Osteoblast (primary cell): ENCODE data around the gene PAPOLG. TPM values are rescaled to one million over a fixed set of nuclear protein-coding genes. Genes with fewer than 3 reads are reported as not detected.

Experiments used
- DNase-seq: peaks from one replicate; pipeline ENCODE4 v3.0.0; 2011; ENCODE audit warnings: low spot score, mixed read lengths; ENCODE audit not compliant: insufficient read length; ENCODE audit errors: missing footprints
- H2AFZ ChIP-seq: 2 replicates; pipeline ENCODE4 v1.6.0; 2011; ENCODE audit warnings: mild to moderate bottlenecking, low read length
- H3K27ac ChIP-seq: 2 replicates; pipeline ENCODE4 v1.5.1; 2011; ENCODE audit warnings: mild to moderate bottlenecking, low read depth, low read length, moderate library complexity
- H3K27me3 ChIP-seq: 2 replicates; pipeline ENCODE4 v1.6.0; 2012; ENCODE audit warnings: mild to moderate bottlenecking, control low read depth, inconsistent platforms, low read length, moderate library complexity; ENCODE audit not compliant: insufficient read depth
- H3K36me3 ChIP-seq: 2 replicates; pipeline ENCODE4 v1.5.1; 2011; ENCODE audit warnings: mild to moderate bottlenecking, low read length, control low read depth, moderate library complexity; ENCODE audit not compliant: insufficient read depth
- H3K4me1 ChIP-seq: 2 replicates; pipeline ENCODE4 v1.5.1; 2011; ENCODE audit warnings: mild to moderate bottlenecking, low read length, control low read depth, moderate library complexity; ENCODE audit not compliant: insufficient read depth
- H3K4me2 ChIP-seq: 2 replicates; pipeline ENCODE4 v1.6.0; 2011; ENCODE audit warnings: mild to moderate bottlenecking, low read length; ENCODE audit not compliant: insufficient read depth
- H3K4me3 ChIP-seq: fragments of 200-600 bp; sonication (generic); 3 replicates; pipeline ENCODE4 v1.5.1; 2012; ENCODE audit warnings: mild to moderate bottlenecking, low read length, inconsistent platforms; ENCODE audit not compliant: insufficient read depth
- H3K79me2 ChIP-seq: 2 replicates; pipeline ENCODE4 v1.6.0; 2012; ENCODE audit warnings: mild to moderate bottlenecking, low read length, control low read depth, inconsistent platforms; ENCODE audit not compliant: insufficient read depth
- H3K9me3 ChIP-seq: 2 replicates; pipeline ENCODE4 v1.5.1; 2011; ENCODE audit warnings: low read depth, low read length, control low read depth
- H4K20me1 ChIP-seq: 2 replicates; pipeline ENCODE4 v1.6.0; 2012; ENCODE audit warnings: mild to moderate bottlenecking, low read length, control low read depth; ENCODE audit not compliant: insufficient read depth
- CTCF ChIP-seq: IDR thresholded peaks from 2 replicates; pipeline ENCODE4 v1.5.1; 2011; ENCODE audit warnings: mild to moderate bottlenecking, low read depth, low read length, moderate library complexity; ENCODE audit errors: extremely low read depth
- total RNA-seq: library from RNA; depleted of rRNA; stranded (reverse); fragments of >200 nt; gene quantifications from 2 replicates; pipeline ENCODE4 v1.2.3, GENCODE V29; 2012

The PAPOLG gene
- total RNA-seq, 1 donor = 19.9 TPM

GRCh38 chr2:60745761-60746160, 10.3 kb upstream of the PAPOLG start:
- no peaks in the 10 kb centered on the region for H3K79me2 ChIP-seq
- peak; percentile 55 for DNase-seq
- H4K20me1 ChIP-seq = no peaks in the 10 kb centered on the region
- H3K27ac ChIP-seq = no peak overlapping the region
- H2AFZ ChIP-seq = peak overlapping the region; percentile 56
- no peak for TF ChIP-seq CTCF
- peak overlapping the region; percentile 2 for H3K4me2 ChIP-seq
- no peaks in the 10 kb centered on the region for H3K9me3 ChIP-seq
- no peaks in the 10 kb centered on the region for H3K27me3 ChIP-seq
- no peaks in the 10 kb centered on the region for H3K4me1 ChIP-seq
- no peak overlapping the region for H3K4me3 ChIP-seq
- H3K36me3 ChIP-seq = no peaks in the 10 kb centered on the region

GRCh38 chr2:60746318-60746717, 9.8 kb upstream of the PAPOLG start:
- TF ChIP-seq CTCF = no peak
- Histone ChIP-seq H2AFZ (no peak overlapping the region), H3K9me3 (no peaks in the 10 kb centered on the region), H3K27me3 (no peaks in the 10 kb centered on the region), H4K20me1 (no peaks in the 10 kb centered on the region), H3K4me2 (no peak overlapping the region), H3K4me3 (no peak overlapping the region), H3K79me2 (no peaks in the 10 kb centered on the region), H3K36me3 (no peaks in the 10 kb centered on the region), H3K4me1 (no peaks in the 10 kb centered on the region), H3K27ac (no peak overlapping the region)
- DNase-seq = no peak

GRCh38 chr2:60759654-60760053, 3.6 kb downstream of the PAPOLG start:
- Histone ChIP-seq H3K4me1 (peaks cover 15% of the 10 kb centered on the region), H3K4me3 (no peak overlapping the region), H2AFZ (no peak overlapping the region), H3K79me2 (peaks cover 44% of the 10 kb centered on the region), H4K20me1 (peaks cover 25% of the 10 kb centered on the region), H3K27ac (no peak overlapping the region), H3K4me2 (no peak overlapping the region), H3K27me3 (no peaks in the 10 kb centered on the region), H3K36me3 (peaks cover 29% of the 10 kb centered on the region), H3K9me3 (no peaks in the 10 kb centered on the region)
- peak; percentile 68 for DNase-seq
- TF ChIP-seq CTCF = no peak

- H3K4me2 ChIP-seq = no peak overlapping the region
- peaks cover 6% of the 10 kb centered on the region for H3K79me2 ChIP-seq
- peaks cover 5% of the 10 kb centered on the region for H4K20me1 ChIP-seq
- H3K27me3 ChIP-seq = no peaks in the 10 kb centered on the region
- no peaks in the 10 kb centered on the region for H3K9me3 ChIP-seq
- no peak for DNase-seq
- H3K36me3 ChIP-seq = peaks cover 45% of the 10 kb centered on the region
- TF ChIP-seq CTCF = no peak
- H3K4me1 ChIP-seq = no peaks in the 10 kb centered on the region
- H3K4me3 ChIP-seq = no peak overlapping the region
- no peak overlapping the region for H2AFZ ChIP-seq
- no peak overlapping the region for H3K27ac ChIP-seq
These were observed 8.9 kb downstream of the PAPOLG start for GRCh38 chr2:60764736-60765534.
